ENCODE data around the gene UBE2D2. TPM values are rescaled to one million over a fixed set of nuclear protein-coding genes. Genes with fewer than 3 reads are reported as not detected.

The UBE2D2 gene
- 130 and 163 TPM in 2 replicates for total RNA-seq

DNA sequence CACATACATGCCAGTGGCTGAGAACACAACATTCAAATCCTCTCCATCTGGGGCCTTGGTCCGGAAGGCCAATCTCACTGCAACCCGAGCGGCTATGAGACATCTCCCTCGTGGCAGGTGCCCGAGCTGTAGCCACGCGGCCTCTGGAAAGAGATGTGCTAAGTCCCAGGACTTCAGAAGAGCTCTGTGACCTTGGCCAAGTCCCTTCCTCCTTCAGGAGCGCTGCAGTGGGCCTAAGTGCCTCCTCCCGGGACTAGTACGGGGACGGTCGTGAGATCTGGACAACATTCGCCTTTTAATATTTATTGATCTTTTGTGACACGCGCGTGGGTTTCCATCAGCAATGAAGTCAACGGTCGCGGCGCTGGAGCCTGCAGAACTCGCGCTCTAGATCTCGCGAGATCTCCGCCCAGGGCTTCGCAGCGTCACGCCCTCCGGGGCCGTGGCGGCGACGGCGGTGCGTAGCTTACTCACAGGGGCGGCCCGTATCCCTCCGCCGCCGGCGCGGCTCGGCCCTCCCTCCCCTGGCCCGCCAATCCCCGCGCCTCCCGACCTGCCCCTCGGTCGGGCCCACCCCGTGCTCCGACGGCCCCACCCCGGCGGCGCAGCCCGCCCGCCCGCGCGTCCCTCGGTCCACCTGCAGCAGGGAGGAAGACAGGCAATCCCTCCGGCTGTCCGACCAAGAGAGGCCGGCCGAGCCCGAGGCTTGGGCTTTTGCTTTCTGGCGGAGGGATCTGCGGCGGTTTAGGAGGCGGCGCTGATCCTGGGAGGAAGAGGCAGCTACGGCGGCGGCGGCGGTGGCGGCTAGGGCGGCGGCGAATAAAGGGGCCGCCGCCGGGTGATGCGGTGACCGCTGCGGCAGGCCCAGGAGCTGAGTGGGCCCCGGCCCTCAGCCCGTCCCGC, at the start of gene UBE2D2:
UBE2D2 (plus strand) TSS at position 588 of the 903 bp plus-strand sequence. CDS start 453 bp downstream, outside the sequence.

DNA sequence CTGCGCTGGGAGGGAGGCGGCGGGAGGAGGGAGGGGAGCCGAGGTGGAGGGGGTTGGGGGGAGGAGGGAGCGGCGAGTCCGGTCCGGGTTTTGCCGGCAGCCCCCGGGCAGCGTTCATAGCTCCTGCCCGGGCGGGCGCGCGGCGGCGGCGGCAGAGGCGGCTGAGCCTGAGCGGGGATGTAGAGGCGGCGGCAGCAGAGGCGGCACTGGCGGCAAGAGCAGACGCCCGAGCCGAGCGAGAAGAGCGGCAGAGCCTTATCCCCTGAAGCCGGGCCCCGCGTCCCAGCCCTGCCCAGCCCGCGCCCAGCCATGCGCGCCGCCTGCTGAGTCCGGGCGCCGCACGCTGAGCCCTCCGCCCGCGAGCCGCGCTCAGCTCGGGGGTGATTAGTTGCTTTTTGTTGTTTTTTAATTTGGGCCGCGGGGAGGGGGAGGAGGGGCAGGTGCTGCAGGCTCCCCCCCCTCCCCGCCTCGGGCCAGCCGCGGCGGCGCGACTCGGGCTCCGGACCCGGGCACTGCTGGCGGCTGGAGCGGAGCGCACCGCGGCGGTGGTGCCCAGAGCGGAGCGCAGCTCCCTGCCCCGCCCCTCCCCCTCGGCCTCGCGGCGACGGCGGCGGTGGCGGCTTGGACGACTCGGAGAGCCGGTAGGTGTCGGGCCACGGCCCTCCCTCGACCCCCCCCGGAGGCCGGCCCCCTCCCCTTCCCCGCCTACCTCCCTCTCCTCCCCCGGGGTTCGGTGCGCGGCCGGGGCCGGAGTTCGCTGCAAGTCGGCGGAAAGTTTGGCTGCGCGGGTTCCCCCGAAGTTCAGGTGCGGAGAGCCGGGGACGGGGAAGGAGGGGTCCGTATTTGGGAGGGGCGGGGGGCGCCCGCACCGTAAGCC, 87.3 kb downstream of the UBE2D2 start, which contains the start of gene CXXC5:
CXXC5 (plus strand) TSS at position 145 of the 877 bp plus-strand sequence. CDS start 32,175 bp downstream, outside the sequence.

Other genes with a start within 250 kb of the UBE2D2 start
- 30.9 and 34.1 TPM in 2 replicates for gene PAIP2, start 219.5 kb upstream of the UBE2D2 start, total RNA-seq
- gene SLC23A1, start 178.0 kb upstream of the UBE2D2 start, total RNA-seq, result 0.38 TPM in 1 of 2 replicates, not detected in the other
- not detected in 2 replicates for gene MZB1, start 171.4 kb upstream of the UBE2D2 start, total RNA-seq
- gene PROB1, start 166.2 kb upstream of the UBE2D2 start, total RNA-seq, result 3.1 and 3.4 TPM in 2 replicates
- gene SPATA24, start 157.2 kb upstream of the UBE2D2 start, total RNA-seq, result 3.4 and 3.6 TPM in 2 replicates
- 8.0 and 10.5 TPM in 2 replicates for gene DNAJC18, start 121.8 kb upstream of the UBE2D2 start, total RNA-seq
- gene ECSCR, start 98.6 kb upstream of the UBE2D2 start, total RNA-seq, result 0.65 TPM in 1 of 2 replicates, not detected in the other
- gene SMIM33, start 90.3 kb upstream of the UBE2D2 start, total RNA-seq, result under 0.01 TPM in 1 of 2 replicates, not detected in the other
- gene STING1, start 78.6 kb upstream of the UBE2D2 start, total RNA-seq, result 37.8 and 60.0 TPM in 2 replicates
- 88.3 and 202 TPM in 2 replicates for gene CXXC5, start 87.0 kb downstream of the UBE2D2 start, total RNA-seq
- gene PSD2, start 234.5 kb downstream of the UBE2D2 start, total RNA-seq, result under 0.01 and 0.25 TPM in 2 replicates

Data from mesangial cell (primary cell).